Neural progenitor cell (in vitro differentiated cells): ENCODE data around the gene COCH. TPM values are rescaled to one million over a fixed set of nuclear protein-coding genes. Genes with fewer than 3 reads are reported as not detected.

Source experiments
- DNase-seq: peaks from one replicate; pipeline ENCODE4 v3.0.0-alpha.2; 2016; ENCODE audit warnings: low spot score
- H2AFZ ChIP-seq: fragments of 200-600 bp; sonication (generic); replicated peaks from 2 replicates; pipeline ENCODE4 v1.6.1; 2016; ENCODE audit warnings: antibody characterized with exemption
- H3F3A ChIP-seq: fragments of 200-600 bp; sonication (generic); 2 replicates; pipeline ENCODE4 v1.6.1; 2016; ENCODE audit warnings: antibody characterized with exemption, low read depth
- H3K27ac ChIP-seq: fragments of 200-600 bp; sonication (generic); 2 replicates; pipeline ENCODE4 v1.5.1; 2016; ENCODE audit warnings: mild to moderate bottlenecking
- H3K27me3 ChIP-seq: fragments of 200-600 bp; sonication (generic); 2 replicates; pipeline ENCODE4 v1.6.1; 2016; ENCODE audit warnings: mild to moderate bottlenecking, moderate library complexity
- H3K36me3 ChIP-seq: fragments of 200-600 bp; sonication (generic); 2 replicates; pipeline ENCODE4 v1.5.1; 2016
- H3K4me1 ChIP-seq: fragments of 200-600 bp; sonication (generic); 2 replicates; pipeline ENCODE4 v1.6.1; 2016; ENCODE audit warnings: mixed run types
- H3K4me2 ChIP-seq: fragments of 200-600 bp; sonication (generic); 2 replicates; pipeline ENCODE4 v1.6.1; 2016
- H3K4me3 ChIP-seq: fragments of 200-600 bp; sonication (generic); 2 replicates; pipeline ENCODE4 v1.5.1; 2016
- H3K79me2 ChIP-seq: fragments of 200-600 bp; sonication (generic); 2 replicates; pipeline ENCODE4 v1.6.1; 2016; ENCODE audit warnings: low read depth
- H3K9ac ChIP-seq: fragments of 200-600 bp; sonication (generic); 2 replicates; pipeline ENCODE4 v1.6.1; 2016
- H3K9me3 ChIP-seq: fragments of 200-600 bp; sonication (generic); 2 replicates; pipeline ENCODE4 v1.5.1; 2016; ENCODE audit warnings: low read depth
- H4K20me1 ChIP-seq: fragments of 200-600 bp; sonication (generic); 2 replicates; pipeline ENCODE4 v1.6.1; 2016; ENCODE audit warnings: low read depth
- H3K27ac Mint-ChIP-seq: 3 replicates; pipeline ENCODE4 v1.8.0; 2021; ENCODE audit warnings: mixed read lengths
- H3K27me3 Mint-ChIP-seq: 2 replicates; pipeline ENCODE4 v1.8.0; 2022; ENCODE audit warnings: low read depth, mild to moderate bottlenecking, inconsistent platforms, moderate library complexity, mixed read lengths; ENCODE audit not compliant: insufficient read depth
- H3K36me3 Mint-ChIP-seq: 3 replicates; pipeline ENCODE4 v1.8.0; 2021; ENCODE audit warnings: mixed read lengths
- H3K4me1 Mint-ChIP-seq: 3 replicates; pipeline ENCODE4 v1.8.0; 2021; ENCODE audit warnings: mixed read lengths
- H3K4me3 Mint-ChIP-seq: 3 replicates; pipeline ENCODE4 v1.8.0; 2021; ENCODE audit warnings: mild to moderate bottlenecking, moderate library complexity, mixed read lengths
- H3K9me3 Mint-ChIP-seq: 3 replicates; pipeline ENCODE4 v1.8.0; 2020; ENCODE audit warnings: mixed read lengths
- EZH2 ChIP-seq: fragments of 200-600 bp; sonication (generic); IDR thresholded peaks from 2 replicates; pipeline ENCODE4 v1.6.1; 2017; ENCODE audit warnings: antibody characterized with exemption, mild to moderate bottlenecking, moderate library complexity
- EZH2phosphoT487 ChIP-seq: fragments of 200-600 bp; sonication (generic); IDR thresholded peaks from 2 replicates; pipeline ENCODE4 v1.6.1; 2017; ENCODE audit warnings: antibody characterized with exemption
- total RNA-seq: library from RNA; depleted of rRNA; stranded (reverse); fragments of >200 nt; gene quantifications from 2 replicates; pipeline ENCODE4 v1.2.3, GENCODE V29; 2015; ENCODE audit warnings: low replicate concordance
- TF ChIP-seq, protein P1 (sequence below): fragments of 200-600 bp; sonication (generic); IDR thresholded peaks from 2 replicates; pipeline ENCODE4 v1.5.1; 2017; ENCODE audit warnings: antibody characterized with exemption, mild to moderate bottlenecking

COCH gene
- total RNA-seq, 1 donor from 2014 or later, result 31.1 TPM

DNA sequence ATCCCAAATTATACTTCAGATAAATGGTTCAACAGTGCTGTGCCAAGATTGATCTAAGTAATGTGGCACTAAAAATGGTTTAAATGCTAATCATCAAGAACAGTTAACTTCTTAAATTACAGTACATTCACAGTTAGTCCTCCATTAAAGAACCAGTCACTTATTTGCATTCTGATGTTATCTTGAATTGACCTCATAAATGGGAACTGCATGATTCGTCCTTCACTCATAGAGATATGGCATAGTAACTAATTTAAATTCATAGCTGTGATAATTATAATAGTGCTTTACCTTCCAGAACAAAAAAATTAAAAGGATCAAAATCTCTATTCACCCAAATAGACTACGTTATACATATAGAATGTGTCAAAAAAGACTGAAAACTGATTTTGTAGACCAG lies 61.1 kb downstream of the COCH start:
- no peak overlapping the region for H3K4me2 ChIP-seq
- Mint-ChIP-seq H3K4me3 (no peak overlapping the region), H3K27ac (no peak overlapping the region), H3K27me3 (peaks cover 3% of the 10 kb centered on the region), H3K36me3 (peaks cover 17% of the 10 kb centered on the region), H3K4me1 (no peaks in the 10 kb centered on the region), H3K9me3 (no peaks in the 10 kb centered on the region)
- no peaks in the 10 kb centered on the region for H3K4me1 ChIP-seq
- no peak overlapping the region for H2AFZ ChIP-seq
- peaks cover 18% of the 10 kb centered on the region for H3K79me2 ChIP-seq
- no peak for DNase-seq
- no peak for TF ChIP-seq EZH2phosphoT487
- H3K27me3 ChIP-seq, result no peaks in the 10 kb centered on the region
- H4K20me1 ChIP-seq, result peaks cover 13% of the 10 kb centered on the region
- H3K9me3 ChIP-seq, result no peaks in the 10 kb centered on the region
- no peak overlapping the region for H3K4me3 ChIP-seq
- no peak overlapping the region for H3K27ac ChIP-seq
- H3F3A ChIP-seq, result no peaks in the 10 kb centered on the region
- H3K36me3 ChIP-seq, result peaks cover 13% of the 10 kb centered on the region
- no peak overlapping the region for H3K9ac ChIP-seq

DNA sequence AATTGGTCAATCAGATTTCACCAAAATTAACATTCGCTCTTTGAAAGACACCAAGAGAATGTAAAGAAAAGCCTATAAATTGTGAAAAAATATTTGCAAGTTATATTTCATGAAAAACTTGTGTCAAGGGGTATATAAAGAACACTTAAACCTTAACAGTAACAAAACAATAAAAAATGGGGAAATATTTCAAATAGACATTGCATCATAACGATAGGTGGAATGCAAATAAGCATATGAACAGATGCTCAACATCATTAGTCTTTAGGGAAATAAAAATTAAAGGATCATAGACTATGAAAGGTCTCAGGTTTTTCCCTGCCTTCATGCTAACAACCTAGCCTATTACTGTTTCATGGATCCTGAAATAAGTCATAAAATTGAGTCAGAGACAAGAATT lies 64.3 kb downstream of the COCH start:
- H3K27ac ChIP-seq, result no peak overlapping the region
- H3K27me3 ChIP-seq, result no peaks in the 10 kb centered on the region
- peaks cover 13% of the 10 kb centered on the region for H3K4me1 Mint-ChIP-seq
- no peaks in the 10 kb centered on the region for H3K9me3 ChIP-seq
- no peak overlapping the region for H3K4me2 ChIP-seq
- peaks cover 31% of the 10 kb centered on the region for H3K36me3 Mint-ChIP-seq
- peaks cover 13% of the 10 kb centered on the region for H3K36me3 ChIP-seq
- no peak for DNase-seq
- no peaks in the 10 kb centered on the region for H3K9me3 Mint-ChIP-seq
- H3K4me1 ChIP-seq, result peaks cover 12% of the 10 kb centered on the region
- H4K20me1 ChIP-seq, result peaks cover 21% of the 10 kb centered on the region
- no peaks in the 10 kb centered on the region for H3K27me3 Mint-ChIP-seq
- no peak for TF ChIP-seq EZH2
- no peak for TF ChIP-seq EZH2phosphoT487
- TF ChIP-seq, protein P1, sequence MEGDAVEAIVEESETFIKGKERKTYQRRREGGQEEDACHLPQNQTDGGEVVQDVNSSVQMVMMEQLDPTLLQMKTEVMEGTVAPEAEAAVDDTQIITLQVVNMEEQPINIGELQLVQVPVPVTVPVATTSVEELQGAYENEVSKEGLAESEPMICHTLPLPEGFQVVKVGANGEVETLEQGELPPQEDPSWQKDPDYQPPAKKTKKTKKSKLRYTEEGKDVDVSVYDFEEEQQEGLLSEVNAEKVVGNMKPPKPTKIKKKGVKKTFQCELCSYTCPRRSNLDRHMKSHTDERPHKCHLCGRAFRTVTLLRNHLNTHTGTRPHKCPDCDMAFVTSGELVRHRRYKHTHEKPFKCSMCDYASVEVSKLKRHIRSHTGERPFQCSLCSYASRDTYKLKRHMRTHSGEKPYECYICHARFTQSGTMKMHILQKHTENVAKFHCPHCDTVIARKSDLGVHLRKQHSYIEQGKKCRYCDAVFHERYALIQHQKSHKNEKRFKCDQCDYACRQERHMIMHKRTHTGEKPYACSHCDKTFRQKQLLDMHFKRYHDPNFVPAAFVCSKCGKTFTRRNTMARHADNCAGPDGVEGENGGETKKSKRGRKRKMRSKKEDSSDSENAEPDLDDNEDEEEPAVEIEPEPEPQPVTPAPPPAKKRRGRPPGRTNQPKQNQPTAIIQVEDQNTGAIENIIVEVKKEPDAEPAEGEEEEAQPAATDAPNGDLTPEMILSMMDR, result no peak
- H3K4me3 ChIP-seq, result no peak overlapping the region
- peaks cover 26% of the 10 kb centered on the region for H3K79me2 ChIP-seq
- peaks cover 4% of the 10 kb centered on the region for H3F3A ChIP-seq
- no peak overlapping the region for H3K27ac Mint-ChIP-seq
- H3K9ac ChIP-seq, result no peak overlapping the region
- no peak overlapping the region for H3K4me3 Mint-ChIP-seq
- H2AFZ ChIP-seq, result no peak overlapping the region

Other genes with a start within 250 kb of the COCH start
- 10.4 and 24.4 TPM in 2 replicates for gene AP4S1, start 151.1 kb downstream of the COCH start, total RNA-seq
- 54.2 and 104 TPM in 2 replicates for gene STRN3, start 151.8 kb downstream of the COCH start, total RNA-seq